Raji (cell line): Measurements from ENCODE around the gene ABR.

Experiments used
- POLR2A ChIP-seq: IDR thresholded peaks from 2 replicates; pipeline ENCODE4 v1.6.1; 2011; ENCODE audit warnings: low read depth, low read length, control low read depth; ENCODE audit not compliant: insufficient read depth

Gene ABR

GRCh38 chr17:1108478-1108764 is 71.4 kb downstream of the ABR start:
- no peak for TF ChIP-seq POLR2A

- no peak for TF ChIP-seq POLR2A
Observed at GRCh38 chr17:1107777-1108477, 71.9 kb downstream of the ABR start.

GRCh38 chr17:1107083-1107776 is 72.6 kb downstream of the ABR start:
- no peak for TF ChIP-seq POLR2A

GRCh38 chr17:1104222-1104621 is 75.6 kb downstream of the ABR start:
- TF ChIP-seq POLR2A: no peak

GRCh38 chr17:1100382-1100781 is 79.4 kb downstream of the ABR start:
- no peak for TF ChIP-seq POLR2A

- no peak for TF ChIP-seq POLR2A
Observed at GRCh38 chr17:1099242-1099641, 80.5 kb downstream of the ABR start.

- TF ChIP-seq POLR2A: no peak
Observed at GRCh38 chr17:1096215-1096614, 83.6 kb downstream of the ABR start.

- no peak for TF ChIP-seq POLR2A
Observed at GRCh38 chr17:1095853-1096173, 84.0 kb downstream of the ABR start.

- no peak for TF ChIP-seq POLR2A
Observed at GRCh38 chr17:1095090-1095852, 84.5 kb downstream of the ABR start.

GRCh38 chr17:1094591-1094990 is 85.2 kb downstream of the ABR start:
- no peak for TF ChIP-seq POLR2A

GRCh38 chr17:1091900-1092299 is 87.9 kb downstream of the ABR start:
- TF ChIP-seq POLR2A: no peak

GRCh38 chr17:1091190-1091534 is 88.6 kb downstream of the ABR start:
- no peak for TF ChIP-seq POLR2A

- no peak for TF ChIP-seq POLR2A
Observed at GRCh38 chr17:1090465-1091189, 89.2 kb downstream of the ABR start.

GRCh38 chr17:1089915-1090314 is 89.9 kb downstream of the ABR start:
- TF ChIP-seq POLR2A: no peak

GRCh38 chr17:1087381-1088241 is 92.2 kb downstream of the ABR start:
- no peak for TF ChIP-seq POLR2A
